SIG-M5 treated with dmso at 0.1 percent for 504 hours (cell line): ENCODE results near the gene MVP.
"Not testable (repeated sequence)": the region's sequence is repeated elsewhere in the genome, so short reads cannot be mapped to it uniquely, and the experiment has no call there.

Experiments used
- DNase-seq: peaks from one replicate; lab custom pipeline; 2025; ENCODE audit not compliant: unreplicated experiment; lab: John Stamatoyannopoulos, UW

Gene MVP

DNA sequence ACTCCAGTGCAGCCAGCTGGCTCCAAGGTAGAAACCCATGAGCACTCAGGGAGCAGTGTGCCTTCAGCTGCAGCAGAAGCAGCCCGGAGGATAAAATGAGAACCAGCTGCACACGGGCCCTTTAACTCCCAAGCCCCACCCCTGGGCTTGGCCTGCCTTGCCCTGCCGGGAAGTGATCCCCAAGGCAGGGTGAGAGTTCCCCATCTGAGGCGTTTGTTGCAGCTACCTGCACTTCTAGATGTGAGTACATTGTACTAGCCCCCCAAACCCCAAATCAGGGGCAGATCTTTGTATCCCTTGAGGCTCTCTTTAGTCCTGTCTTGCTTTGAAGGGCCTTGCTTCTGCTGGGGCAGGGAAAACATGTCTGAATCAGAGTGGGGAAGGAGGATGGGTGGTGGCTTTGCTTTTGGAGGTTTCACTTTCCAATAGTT is at the start of gene MVP:
Gene MVP (plus strand): TSS at position 192 of the 431 bp plus-strand sequence. CDS start 10,088 bp downstream, outside the sequence.
- DNase-seq = peak; percentile 74

DNA sequence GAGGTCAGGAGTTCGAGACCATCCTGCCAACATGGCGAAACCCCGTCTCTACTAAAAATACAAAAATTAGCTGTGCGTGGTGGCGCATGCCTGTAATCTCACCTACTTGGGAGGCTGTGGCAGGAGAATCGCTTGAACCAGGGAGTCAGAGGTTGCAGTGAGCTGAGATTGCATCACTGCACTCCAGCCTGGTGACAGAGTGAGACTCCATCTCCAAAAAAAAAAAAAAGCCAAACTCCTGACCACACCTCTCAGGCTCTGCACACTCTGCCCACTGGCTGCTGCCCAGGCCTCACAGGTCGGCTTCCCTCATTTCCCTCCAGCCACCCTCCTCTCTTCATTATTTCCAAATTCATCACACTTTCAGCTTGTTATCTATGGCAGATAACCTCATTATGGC is 47.9 kb upstream of the MVP start:
- not testable (repeated sequence) for DNase-seq

DNA sequence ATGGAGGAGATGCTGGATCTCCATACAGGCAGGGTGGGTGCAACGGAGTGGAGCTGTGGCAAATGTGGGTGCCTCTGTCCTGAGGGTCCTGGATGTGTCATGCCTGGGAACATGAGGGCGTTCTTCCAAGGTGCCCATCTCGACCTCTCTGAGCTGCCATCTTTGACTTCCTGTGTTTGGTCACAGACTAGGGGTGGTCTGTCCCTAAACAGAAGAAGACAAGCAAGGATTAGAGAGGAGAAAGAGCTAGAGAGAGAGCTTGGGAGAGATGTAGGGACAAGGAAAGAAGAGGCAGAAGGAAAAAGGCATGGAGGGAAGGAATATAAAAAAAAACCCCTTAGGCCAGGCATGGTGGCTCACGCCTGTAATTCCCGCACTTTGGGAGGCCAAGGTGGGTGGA is 45.5 kb upstream of the MVP start:
- no peak for DNase-seq

- DNase-seq = no peak
These were observed 44.4 kb upstream of the MVP start for GRCh38 chr16:29775742-29776408.

- DNase-seq = no peak
These were observed 42.5 kb upstream of the MVP start, which contains the start of gene ZG16 for GRCh38 chr16:29777576-29778350. Gene ZG16 (plus strand): TSS chr16:29778256. CDS start chr16:29779267, 1,011 bp downstream.

DNA sequence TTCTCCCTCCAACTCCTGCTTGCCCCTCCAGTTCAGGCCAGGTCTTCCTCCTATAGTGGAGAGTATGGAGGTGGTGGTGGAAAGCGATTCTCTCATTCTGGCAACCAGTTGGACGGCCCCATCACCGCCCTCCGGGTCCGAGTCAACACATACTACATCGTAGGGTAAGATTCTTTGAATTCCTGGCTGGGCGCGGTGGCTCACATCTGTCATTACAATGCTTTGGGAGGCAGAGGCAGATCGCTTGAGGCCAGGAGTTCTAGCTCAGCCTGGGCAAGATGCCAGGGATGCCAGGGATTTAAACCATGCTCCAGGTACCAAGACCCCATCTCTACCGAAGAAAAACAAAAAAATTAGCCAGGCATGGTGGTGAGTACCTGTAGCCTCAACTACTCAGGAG is 40.8 kb upstream of the MVP start:
- no peak for DNase-seq

GRCh38 chr16:29783094-29783953 is 36.9 kb upstream of the MVP start:
- DNase-seq = not testable (repeated sequence)

DNA sequence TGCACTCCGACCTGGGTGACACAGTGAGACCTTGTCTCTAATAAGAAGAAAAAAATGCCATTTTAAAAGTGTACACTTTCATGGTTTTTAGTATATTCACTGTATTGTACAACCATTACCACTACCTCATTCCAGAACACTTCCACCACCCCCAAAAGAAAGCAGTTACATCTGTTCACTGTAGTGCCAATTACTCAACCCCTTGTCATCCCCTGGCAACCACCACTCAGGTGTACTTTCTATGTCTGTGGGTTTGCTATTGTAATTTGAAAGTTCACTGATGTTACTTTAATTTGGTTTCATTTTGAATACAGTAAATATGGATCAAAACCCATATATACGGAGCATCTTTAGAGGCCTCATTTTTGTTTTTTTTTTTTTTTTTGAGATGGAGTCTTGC is 36.1 kb upstream of the MVP start:
- DNase-seq = no peak

GRCh38 chr16:29784901-29785500 is 35.3 kb upstream of the MVP start:
- no peak for DNase-seq

- DNase-seq = not testable (repeated sequence)
These were observed 33.1 kb upstream of the MVP start for GRCh38 chr16:29787155-29787554.

DNA sequence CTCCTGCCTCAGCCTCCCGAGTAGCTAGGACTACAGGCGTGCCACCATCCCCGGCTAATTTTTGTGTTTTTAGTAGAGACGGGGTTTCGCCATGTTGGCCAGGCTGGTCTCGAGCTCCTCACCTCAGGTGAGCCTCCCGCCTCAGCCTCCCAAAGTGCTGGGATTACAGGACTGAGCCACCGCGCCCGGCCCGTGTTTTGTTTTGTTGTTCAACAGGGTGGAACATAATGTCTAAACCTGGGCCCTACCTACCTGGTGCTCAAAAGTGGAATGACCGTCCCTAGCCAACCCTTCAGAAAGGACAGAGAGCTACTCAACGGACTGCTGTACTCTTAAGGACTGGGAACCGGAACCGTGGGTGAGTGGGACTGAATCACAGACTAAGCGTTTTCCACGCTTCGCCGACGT is 30.5 kb upstream of the MVP start:
- no peak for DNase-seq

DNA sequence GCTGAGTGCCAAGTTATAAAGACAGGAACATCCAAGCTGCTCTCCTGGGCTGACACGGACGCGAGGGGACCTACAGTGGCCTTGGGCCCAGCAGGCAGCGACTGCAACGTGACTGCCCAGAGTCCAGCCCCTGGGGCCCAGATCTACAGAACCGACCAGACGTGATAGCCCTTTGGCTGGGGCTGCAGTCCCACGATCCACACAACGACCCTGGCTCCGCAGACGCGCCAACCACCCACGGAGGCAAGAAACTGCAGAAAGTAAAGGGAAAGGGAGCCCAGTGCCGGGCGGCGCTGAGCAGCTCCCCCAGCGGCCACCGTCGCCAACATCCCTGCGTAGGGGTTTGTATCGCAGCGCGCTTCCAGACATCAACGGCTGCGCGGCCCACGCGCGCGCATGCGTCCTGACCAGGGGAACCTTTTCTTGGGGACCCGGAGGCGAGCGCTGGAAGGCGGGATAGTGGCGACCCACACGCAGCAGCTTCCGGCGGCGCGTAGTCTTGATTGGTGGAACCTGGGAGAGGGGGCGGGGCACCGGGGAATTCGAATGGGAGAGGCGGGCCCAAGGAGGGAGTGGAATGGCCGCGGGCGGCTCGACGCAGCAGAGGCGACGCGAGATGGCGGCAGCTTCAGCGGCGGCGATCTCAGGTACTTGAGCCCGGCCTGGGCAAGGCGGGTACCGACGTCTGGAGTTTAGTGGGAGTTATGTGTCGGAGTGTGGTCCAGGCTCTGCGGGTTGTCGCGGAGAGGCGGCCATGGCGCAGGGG is 29.9 kb upstream of the MVP start, which contains the start of gene KIF22:
Gene KIF22 (plus strand): TSS at position 569 of the 766 bp plus-strand sequence. CDS start 9 bp downstream, at position 578.
- DNase-seq = peak; percentile 97

DNA sequence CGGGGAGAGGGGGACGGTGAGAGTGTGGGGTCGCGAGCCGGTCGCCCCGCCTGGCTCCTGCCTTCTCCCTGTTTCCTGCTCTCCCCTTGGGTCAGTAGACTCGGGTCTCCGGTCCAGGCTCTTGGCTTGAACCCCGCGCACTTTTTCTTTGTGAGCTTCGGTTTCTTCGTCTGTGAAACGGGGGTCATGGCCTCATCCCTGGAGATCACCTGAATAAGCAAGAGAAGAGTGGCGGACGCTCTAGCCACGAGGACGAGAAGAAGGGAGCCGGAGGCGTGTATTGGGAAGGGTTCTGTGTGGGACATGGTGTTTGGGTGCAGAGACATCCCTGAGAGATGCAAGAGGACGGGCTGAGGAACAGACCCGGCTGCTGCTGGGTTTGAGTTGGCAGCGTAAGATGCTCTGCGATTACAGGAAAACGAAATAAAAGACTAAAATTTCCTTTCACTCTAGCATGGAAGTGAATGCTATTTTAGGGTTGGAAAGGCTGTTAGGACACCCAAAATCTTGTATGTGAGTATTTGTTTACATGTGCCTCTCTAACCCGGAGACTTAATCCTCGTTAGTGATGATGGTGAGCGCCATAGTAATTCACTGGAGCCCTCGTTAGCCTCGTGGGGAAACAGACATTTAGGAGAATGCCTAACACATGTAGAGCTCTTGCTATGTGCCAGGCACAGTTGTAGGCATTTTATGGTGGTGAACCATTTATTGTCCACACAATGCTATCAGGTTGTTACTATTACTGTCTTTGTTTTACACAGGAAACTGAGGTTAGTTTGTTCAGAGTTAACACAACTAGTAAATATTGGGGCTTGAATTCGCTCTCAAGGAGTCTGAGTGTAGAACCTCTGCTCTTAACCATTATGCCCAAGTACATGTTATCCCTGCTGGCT is 29.1 kb upstream of the MVP start:
- no peak for DNase-seq

DNA sequence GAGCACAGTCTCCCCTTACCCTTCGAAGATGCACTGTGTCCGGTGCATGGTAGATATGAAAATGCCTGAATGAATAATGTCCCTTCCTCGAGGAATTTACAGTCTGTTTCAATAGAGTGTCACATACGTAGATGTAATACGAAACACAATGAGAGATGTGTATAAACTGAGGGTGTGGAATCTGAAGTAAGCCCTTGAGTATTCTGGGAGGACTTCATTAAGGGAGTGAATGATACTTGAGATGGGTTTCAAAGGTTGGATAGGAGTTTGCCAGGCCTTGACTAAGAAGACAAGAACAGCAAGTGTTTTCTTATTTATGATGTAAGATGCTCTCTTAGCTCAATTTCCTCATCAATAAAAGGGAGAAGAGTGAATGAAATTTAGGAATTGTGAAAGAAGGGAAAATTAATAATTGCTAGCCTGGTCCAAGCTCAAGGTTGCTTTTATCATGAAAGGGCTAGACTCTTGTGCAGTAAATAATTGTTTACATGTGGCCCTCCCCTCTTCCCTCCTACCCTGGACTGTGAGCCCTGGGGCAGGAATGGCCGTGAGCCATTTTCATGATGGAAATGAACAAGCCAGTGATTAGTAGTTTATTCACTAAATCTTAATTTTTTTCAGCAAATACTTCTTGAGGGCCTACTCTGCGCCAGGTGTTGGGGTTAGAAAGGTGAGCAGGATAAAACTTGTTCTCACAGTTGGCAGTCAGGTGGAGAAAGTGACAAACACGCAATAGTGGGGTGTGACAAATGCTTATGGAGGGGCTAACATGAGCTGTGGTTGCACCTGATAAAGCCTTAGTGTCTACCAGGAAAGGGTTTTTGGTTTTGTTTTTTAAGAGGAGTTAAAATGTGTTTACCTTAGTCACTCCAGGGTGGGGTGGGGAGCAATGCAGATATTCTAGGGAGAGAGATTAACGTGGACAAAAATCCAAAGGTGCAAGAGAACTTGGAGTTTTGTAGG is 28.1 kb upstream of the MVP start:
- DNase-seq = no peak

- DNase-seq = not testable (repeated sequence)
These were observed 27.1 kb upstream of the MVP start for GRCh38 chr16:29793153-29793552.

- no peak for DNase-seq
These were observed 26.0 kb upstream of the MVP start for GRCh38 chr16:29794231-29794710.

- DNase-seq = no peak
These were observed 17.8 kb upstream of the MVP start for GRCh38 chr16:29802416-29802935.

DNA sequence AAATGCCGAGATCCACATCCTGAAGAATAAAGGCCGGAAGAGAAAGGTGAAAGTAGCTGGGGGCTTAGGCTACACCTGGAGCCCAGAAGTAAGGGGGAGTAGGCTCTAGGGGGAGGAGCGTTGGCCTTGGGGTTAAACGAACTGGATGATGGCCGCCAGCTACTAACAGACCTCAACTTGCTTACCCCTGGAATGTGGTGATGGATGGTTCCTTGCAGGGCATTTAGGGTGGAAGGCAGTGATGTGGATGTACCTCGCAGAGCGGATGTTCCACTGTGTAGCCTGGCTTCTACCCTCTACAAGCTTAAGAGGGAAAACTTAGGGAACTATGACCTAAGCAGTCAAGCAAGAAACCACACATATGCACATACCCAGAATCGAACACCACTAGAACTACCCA is 16.2 kb upstream of the MVP start:
- no peak for DNase-seq
